HCT116 (cell line): ENCODE results near the gene RBFOX2. TPM values are rescaled to one million over a fixed set of nuclear protein-coding genes. Genes with fewer than 3 reads are reported as not detected.

Source experiments
- ATAC-seq: fragments of 200-7000 bp; cut with Tn5 transposase; 2 replicates; pipeline ENCODE4 v1.9.1; 2020; ENCODE audit warnings: mild to moderate bottlenecking, moderate library complexity
- BruUV-seq: library from RNA; stranded (reverse); fragments of 400-500 nt; replicated peaks from 2 replicates; lab custom pipeline; 2021; lab: Mats Ljungman, UMichigan
- CTCF ChIA-PET: fragments of 300-600 bp; sonication (Branson Sonifier 250); formaldehyde crosslinking; loops from one replicate; lab custom pipeline; 2021; ENCODE audit warnings: antibody characterized with exemption; lab: Charles Lee
- POLR2A ChIA-PET: fragments of 300-600, 350-600 bp; sonication (Branson Sonifier 250); formaldehyde crosslinking; loops from one replicate; lab custom pipeline; 2021; ENCODE audit warnings: antibody characterized with exemption; lab: Charles Lee
- RAD21 ChIA-PET, 2 experiments: fragments of 300-600 bp; sonication (Branson Sonifier 250); formaldehyde crosslinking; loops; one replicate each; lab custom pipeline; 2023; ENCODE audit warnings: low total read pairs in 2 of 2; ENCODE audit not compliant: uncharacterized antibody in 2 of 2, unreplicated experiment in 2 of 2, low non-redundant PET in 1 of 2; lab: Charles Lee
- DNase-seq: peaks from one replicate; pipeline ENCODE4 v3.0.0-alpha.2; 2010; ENCODE audit warnings: low read depth, low spot score
- H2AFZ ChIP-seq: fragments of 200-600 bp; shearing (Covaris generic), sonication (generic); 2 replicates; pipeline ENCODE4 v1.6.1; 2017; ENCODE audit warnings: low read depth, mixed run types, mixed read lengths, antibody characterized with exemption, low read length; ENCODE audit not compliant: poor library complexity, severe bottlenecking
- H3K27ac ChIP-seq: 2 replicates; pipeline ENCODE4 v1.5.1; 2012; ENCODE audit warnings: low read depth, low read length
- H3K27me3 ChIP-seq: fragments of 200-600 bp; sonication (generic); 2 replicates; pipeline ENCODE4 v1.6.1; 2016; ENCODE audit warnings: mixed run types, low read length, mixed read lengths; ENCODE audit not compliant: insufficient read depth
- H3K36me3 ChIP-seq, 2 experiments: fragments of 200-500 bp in 1 of 2; fragments of 200-600 bp in 1 of 2; sonication (Bioruptor generic) in 1 of 2; sonication (generic) in 1 of 2; 2 replicates each; pipeline versions ENCODE4 v1.5.1 to v1.6.1; 2014 to 2016; ENCODE audit warnings: low read length in 2 of 2, inconsistent platforms in 1 of 2, mixed read lengths in 1 of 2, mixed run types in 1 of 2; ENCODE audit not compliant: insufficient read depth in 2 of 2, control insufficient read depth in 1 of 2
- H3K4me1 ChIP-seq, 2 experiments: fragments of 200-600 bp in 1 of 2; sonication (generic) in 1 of 2; 2 replicates each; pipeline versions ENCODE4 v1.5.1 to v1.6.1; 2012 to 2017; ENCODE audit warnings: low read length in 2 of 2, inconsistent platforms in 1 of 2, mild to moderate bottlenecking in 1 of 2, mixed read lengths in 1 of 2, mixed run types in 1 of 2, moderate library complexity in 1 of 2; ENCODE audit not compliant: insufficient read depth in 2 of 2, control insufficient read depth in 1 of 2
- H3K4me2 ChIP-seq: fragments of 200-600 bp; sonication (generic); 2 replicates; pipeline ENCODE4 v1.6.1; 2017; ENCODE audit warnings: mixed run types, low read length, mixed read lengths
- H3K4me3 ChIP-seq, 2 experiments: fragments of 200-600 bp in 1 of 2; sonication (generic) in 1 of 2; replicated peaks in 1 of 2; 2 replicates each; pipeline ENCODE4 v1.5.1; 2011 to 2016; ENCODE audit warnings: low read length in 2 of 2, control low read depth in 1 of 2, low read depth in 1 of 2, mild to moderate bottlenecking in 1 of 2, mixed read lengths in 1 of 2, mixed run types in 1 of 2
- H3K79me2 ChIP-seq: fragments of 200-600 bp; sonication (generic); 2 replicates; pipeline ENCODE4 v1.6.1; 2017; ENCODE audit warnings: mild to moderate bottlenecking, mixed run types, low read length, moderate library complexity, mixed read lengths; ENCODE audit not compliant: insufficient read depth
- H3K9ac ChIP-seq: fragments of 200-600 bp; sonication (generic); 2 replicates; pipeline ENCODE4 v1.6.1; 2016; ENCODE audit warnings: low read length, mixed read lengths
- H3K9me2 ChIP-seq: fragments of 200-600 bp; sonication (generic), shearing (Covaris generic); 2 replicates; pipeline ENCODE4 v1.6.1; 2017; ENCODE audit warnings: mixed run types, mild to moderate bottlenecking, moderate library complexity; ENCODE audit not compliant: insufficient read depth
- H3K9me3 ChIP-seq, 2 experiments: fragments of 200-500 bp in 1 of 2; fragments of 200-600 bp in 1 of 2; sonication (Bioruptor generic) in 1 of 2; sonication (generic) in 1 of 2; 2 replicates each; pipeline ENCODE4 v1.6.1; 2014 to 2017; ENCODE audit warnings: low read length in 2 of 2, mixed read lengths in 2 of 2, inconsistent platforms in 1 of 2, low read depth in 1 of 2, mild to moderate bottlenecking in 1 of 2, mixed run types in 1 of 2, moderate library complexity in 1 of 2; ENCODE audit not compliant: control insufficient read depth in 1 of 2, insufficient read depth in 1 of 2
- H4K20me1 ChIP-seq: fragments of 200-600 bp; sonication (generic), shearing (Covaris generic); 2 replicates; pipeline ENCODE4 v1.6.1; 2017; ENCODE audit warnings: mixed run types, mild to moderate bottlenecking, moderate library complexity; ENCODE audit not compliant: insufficient read depth
- ATF3 ChIP-seq: IDR thresholded peaks from 2 replicates; pipeline ENCODE4 v1.6.1; 2012
- CBX3 ChIP-seq: IDR thresholded peaks from 2 replicates; pipeline ENCODE4 v1.6.1; 2012; ENCODE audit warnings: low read depth
- CTCF ChIP-seq, 3 experiments: fragments of 200-600 bp in 1 of 3; sonication (generic) in 1 of 3; IDR thresholded peaks in 2 of 3; conservative IDR thresholded peaks in 1 of 3; 2 replicates each; pipeline ENCODE4 v1.5.1; 2012 to 2017; ENCODE audit warnings: low read depth in 2 of 3, low read length in 2 of 3, antibody characterized with exemption in 1 of 3, borderline replicate concordance in 1 of 3, control low read depth in 1 of 3, mild to moderate bottlenecking in 1 of 3, mixed read lengths in 1 of 3, mixed run types in 1 of 3, moderate library complexity in 1 of 3; ENCODE audit not compliant: insufficient read depth in 1 of 3
- EGR1 ChIP-seq: IDR thresholded peaks from 2 replicates; pipeline ENCODE4 v1.6.1; 2012; ENCODE audit warnings: low read depth
- ELF1 ChIP-seq: IDR thresholded peaks from 2 replicates; pipeline ENCODE4 v1.6.1; 2012; ENCODE audit warnings: low read depth, borderline replicate concordance
- EZH2 ChIP-seq: fragments of 200-600 bp; sonication (generic); IDR thresholded peaks from 2 replicates; pipeline ENCODE4 v1.6.1; 2017; ENCODE audit warnings: antibody characterized with exemption, mixed run types
- EZH2phosphoT487 ChIP-seq: fragments of 200-600 bp; IDR thresholded peaks from 2 replicates; pipeline ENCODE4 v1.6.1; 2018; ENCODE audit warnings: antibody characterized with exemption, borderline replicate concordance
- FOSL1 ChIP-seq: IDR thresholded peaks from 2 replicates; pipeline ENCODE4 v1.6.1; 2012; ENCODE audit warnings: low read depth
- MAX ChIP-seq: IDR thresholded peaks from 2 replicates; pipeline ENCODE4 v1.6.1; 2012
- POLR2AphosphoS5 ChIP-seq: IDR thresholded peaks from 2 replicates; pipeline ENCODE4 v1.6.1; 2011; ENCODE audit warnings: mild to moderate bottlenecking, low read depth, low read length, moderate library complexity
- REST ChIP-seq: IDR thresholded peaks from 2 replicates; pipeline ENCODE4 v1.6.1; 2012; ENCODE audit warnings: low read depth
- SIN3A ChIP-seq: IDR thresholded peaks from 2 replicates; pipeline ENCODE4 v1.6.1; 2012; ENCODE audit warnings: low read depth
- SP1 ChIP-seq: IDR thresholded peaks from 2 replicates; pipeline ENCODE4 v1.6.1; 2012; ENCODE audit warnings: low read depth
- ZFX ChIP-seq: fragments of 450-650 bp; IDR thresholded peaks from 2 replicates; pipeline ENCODE4 v1.6.1; 2017
- ZNF274 ChIP-seq: fragments of 200-500 bp; sonication (Bioruptor generic); IDR thresholded peaks from 2 replicates; pipeline ENCODE4 v1.6.1; 2014; ENCODE audit warnings: mild to moderate bottlenecking, low read depth, low read length, inconsistent platforms
- intact Hi-C: fragments of 100-400 bp; cut with micrococcal nuclease; formaldehyde crosslinking; loops from 2 replicates; pipeline ENCODE4 v1.10.0; 2022
- total RNA-seq: library from RNA; stranded (reverse); gene quantifications from one replicate; pipeline ENCODE4 v1.2.1, GENCODE V29; 2021; ENCODE audit not compliant: unreplicated experiment

Gene RBFOX2
- total RNA-seq, 1 experiment from 2014 or later = 83.9 TPM

GRCh38 chr22:35860837-35861236, 167.8 kb downstream of the RBFOX2 start:
- no peaks in the 10 kb centered on the region for H4K20me1 ChIP-seq
- H3K4me3 ChIP-seq = no peak overlapping the region
- H3K27ac ChIP-seq = no peak overlapping the region
- TF ChIP-seq SIN3A (no peak), ZFX (no peak), ATF3 (no peak), EZH2 (no peak), FOSL1 (no peak), POLR2AphosphoS5 (no peak)
- peaks cover 59% of the 10 kb centered on the region for H3K79me2 ChIP-seq
- no peaks in the 10 kb centered on the region for H3K9me3 ChIP-seq
- ChIA-PET RAD21 (no interaction called here), POLR2A (no interaction called here), CTCF (no interaction called here)
- H2AFZ ChIP-seq = no peak overlapping the region
- H3K4me2 ChIP-seq = no peak overlapping the region
- no peaks in the 10 kb centered on the region for H3K4me1 ChIP-seq
- H3K9me2 ChIP-seq = no peaks in the 10 kb centered on the region
- BruUV-seq = no TSS peak
- intact Hi-C loops = no loop called here
- no peaks in the 10 kb centered on the region for H3K36me3 ChIP-seq
- H3K27me3 ChIP-seq = no peaks in the 10 kb centered on the region
- H3K9ac ChIP-seq = no peak overlapping the region
- no peak for DNase-seq
- ATAC-seq = no peak

GRCh38 chr22:35860087-35860733, 168.4 kb downstream of the RBFOX2 start:
- Histone ChIP-seq H3K9me3 (no peaks in the 10 kb centered on the region), H3K27ac (no peak overlapping the region), H3K9ac (no peak overlapping the region), H3K9me2 (no peaks in the 10 kb centered on the region), H3K4me3 (no peak overlapping the region), H2AFZ (no peak overlapping the region), H4K20me1 (no peaks in the 10 kb centered on the region), H3K4me1 (no peaks in the 10 kb centered on the region), H3K36me3 (no peaks in the 10 kb centered on the region), H3K27me3 (no peaks in the 10 kb centered on the region), H3K4me2 (no peak overlapping the region), H3K79me2 (peaks cover 57% of the 10 kb centered on the region)
- ChIA-PET CTCF (no interaction called here), POLR2A (no interaction called here), RAD21 (no interaction called here)
- DNase-seq (no peak), ATAC-seq (no peak)
- intact Hi-C loops = no loop called here
- BruUV-seq = no TSS peak
- no peak for TF ChIP-seq ZNF274
- TF ChIP-seq EZH2 = no peak
- TF ChIP-seq ELF1 = no peak
- TF ChIP-seq REST = no peak
- no peak for TF ChIP-seq CBX3
- no peak for TF ChIP-seq MAX
- no peak for TF ChIP-seq EGR1
- no peak for TF ChIP-seq CTCF (IDR thresholded peaks at IDR 0.05 in 2 of 3, conservative IDR thresholded peaks at IDR 0.05 in 1 of 3; ENCODE audit: borderline replicate concordance in 1 of 3, insufficient read depth in 1 of 3, low read depth in 2 of 3, low read length in 2 of 3)
- no peak for TF ChIP-seq FOSL1
- no peak for TF ChIP-seq EZH2phosphoT487
- TF ChIP-seq SP1 = no peak
- TF ChIP-seq ATF3 = no peak
